BLaER1 treated with 17β-estradiol and CSF1 and Interleukin-3, amounts not matched to agents 10 nM and 100 nM (cell line): ENCODE data around the gene ATAD2B.

Experiments used
- H3K27ac ChIP-seq, 11 experiments: shearing (Covaris generic); formaldehyde crosslinking; 2 replicates each; pipeline ENCODE4 v1.8.1; 2022
- H3K27me3 ChIP-seq, 11 experiments: shearing (Covaris generic); formaldehyde crosslinking; 2 replicates each; pipeline ENCODE4 v1.8.1; 2022
- H3K36me3 ChIP-seq, 11 experiments: shearing (Covaris generic); formaldehyde crosslinking; 2 replicates each; pipeline ENCODE4 v1.8.1; 2022
- H3K4me1 ChIP-seq, 10 experiments: shearing (Covaris generic); formaldehyde crosslinking; 2 replicates each; pipeline ENCODE4 v1.8.1; 2022
- H3K4me2 ChIP-seq, 11 experiments: shearing (Covaris generic); formaldehyde crosslinking; 2 replicates each; pipeline ENCODE4 v1.8.1; 2022
- H3K4me3 ChIP-seq, 10 experiments: shearing (Covaris generic); formaldehyde crosslinking; 2 replicates each; pipeline ENCODE4 v1.8.1; 2022
- H3K9ac ChIP-seq, 11 experiments: shearing (Covaris generic); formaldehyde crosslinking; 2 replicates each; pipeline ENCODE4 v1.8.1; 2022
- H3K9me3 ChIP-seq, 11 experiments: shearing (Covaris generic); formaldehyde crosslinking; replicated peaks in 1 of 11; 2 replicates each; pipeline ENCODE4 v1.8.1; 2022
- H4K20me1 ChIP-seq, 11 experiments: shearing (Covaris generic); formaldehyde crosslinking; 2 replicates each; pipeline ENCODE4 v1.8.1; 2022
- Cebpa-rat ChIP-seq, 11 experiments: shearing (Covaris generic); IDR thresholded peaks; 2 replicates each; pipeline ENCODE4 v1.8.1; 2022

The ATAD2B gene

DNA sequence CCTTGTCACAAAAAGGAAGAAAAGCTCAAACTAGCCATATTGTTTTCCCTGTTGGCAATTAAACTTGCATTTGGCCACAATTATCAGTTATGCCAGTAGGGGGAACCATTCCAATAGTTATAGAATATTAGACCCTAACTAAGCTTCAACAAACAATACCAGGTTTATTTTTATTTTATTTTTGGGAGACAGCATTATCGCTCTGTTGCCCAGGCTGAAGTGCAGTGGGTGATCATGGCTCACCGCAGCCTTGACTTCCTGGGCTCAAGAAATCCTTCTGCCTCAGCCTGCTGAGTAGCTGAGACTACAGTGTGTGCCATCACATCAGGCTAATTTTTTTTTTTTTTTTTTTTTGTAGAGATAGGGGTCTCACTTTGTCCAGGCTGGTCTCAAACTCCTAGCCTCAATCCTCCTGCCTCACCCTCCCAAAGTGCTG is 102.1 kb downstream of the ATAD2B start:
- Histone ChIP-seq H4K20me1 (peaks cover 0 to 3% (median 0%) of the 10 kb centered on the region in 11 experiments; a peak in 1 of 22 replicates), H3K4me1 (peaks cover 3 to 29% (median 8%) of the 10 kb centered on the region in 10 experiments; a peak in 15 of 20 replicates), H3K4me3 (no peak overlapping the region), H3K4me2 (peak overlapping the region in 2 of 11 experiments; percentile 18 to 31; a peak in 2 of 22 replicates), H3K9ac (peak overlapping the region in 1 of 11 experiments; percentile 11; a peak in 2 of 22 replicates), H3K27me3 (no peaks in the 10 kb centered on the region), H3K9me3 (no peaks in the 10 kb centered on the region), H3K27ac (no peak overlapping the region), H3K36me3 (peaks cover 30 to 61% (median 42%) of the 10 kb centered on the region in 11 experiments)
- no peak for TF ChIP-seq Cebpa-rat (IDR thresholded peaks at IDR 0.05)

DNA sequence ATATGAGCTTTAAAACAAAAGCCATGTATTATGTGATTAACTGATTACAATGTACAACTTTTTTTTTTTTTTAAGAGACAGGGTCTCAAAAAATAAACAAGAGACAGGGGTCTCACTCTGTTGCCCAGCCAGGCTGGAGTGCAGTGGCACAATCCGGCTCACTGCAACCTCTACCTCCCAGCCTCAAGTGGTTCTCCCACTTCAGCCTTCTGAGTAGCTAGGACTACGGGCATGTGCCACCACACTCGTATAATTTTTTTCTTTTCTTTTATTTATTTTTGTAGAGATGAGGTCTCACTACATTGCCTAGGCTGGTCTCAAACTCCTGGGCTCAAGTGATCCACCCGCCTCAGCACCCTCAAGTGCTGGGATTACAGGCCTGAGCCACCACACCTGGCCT is 103.1 kb downstream of the ATAD2B start:
- TF ChIP-seq Cebpa-rat (IDR thresholded peaks at IDR 0.05): no peak
- Histone ChIP-seq H3K4me1 (peaks cover 3 to 29% (median 8%) of the 10 kb centered on the region in 10 experiments; a peak in 15 of 20 replicates), H3K27me3 (no peaks in the 10 kb centered on the region), H3K36me3 (peaks cover 29 to 63% (median 42%) of the 10 kb centered on the region in 11 experiments), H3K4me3 (no peak overlapping the region), H4K20me1 (peaks cover 0 to 3% (median 0%) of the 10 kb centered on the region in 11 experiments; a peak in 1 of 22 replicates), H3K27ac (no peak overlapping the region), H3K4me2 (no peak overlapping the region), H3K9ac (no peak overlapping the region), H3K9me3 (no peaks in the 10 kb centered on the region)

DNA sequence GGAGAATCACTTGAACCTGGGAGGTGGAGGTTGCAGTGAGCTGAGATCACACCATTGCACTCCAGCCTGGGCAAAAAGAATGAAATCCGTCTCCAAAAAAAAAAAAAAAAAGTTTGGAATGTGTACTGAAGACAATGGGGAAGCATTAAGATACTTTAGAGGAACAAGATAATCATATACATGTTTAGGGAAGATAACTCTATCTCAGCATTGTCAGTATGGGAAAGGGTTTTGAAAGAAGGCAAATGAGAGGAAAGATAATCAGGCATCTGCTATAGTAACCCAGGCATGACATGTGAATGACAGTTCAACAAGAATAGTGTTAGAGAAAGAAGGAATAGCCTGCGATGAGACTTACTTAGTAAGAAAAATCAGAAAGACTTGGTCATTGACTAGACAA is 112.0 kb downstream of the ATAD2B start:
- H3K36me3 ChIP-seq: peaks cover 23 to 78% (median 45%) of the 10 kb centered on the region in 11 experiments
- no peak for TF ChIP-seq Cebpa-rat (IDR thresholded peaks at IDR 0.05)
- H3K27me3 ChIP-seq: no peaks in the 10 kb centered on the region
- peaks cover 0 to 6% (median 0%) of the 10 kb centered on the region in 11 experiments; a peak in 2 of 22 replicates for H4K20me1 ChIP-seq
- no peaks in the 10 kb centered on the region for H3K9me3 ChIP-seq
- no peak overlapping the region for H3K27ac ChIP-seq
- H3K4me2 ChIP-seq: no peak overlapping the region
- no peak overlapping the region for H3K4me3 ChIP-seq
- H3K4me1 ChIP-seq: peaks cover 0 to 6% (median 0%) of the 10 kb centered on the region in 10 experiments; a peak in 2 of 20 replicates
- no peak overlapping the region for H3K9ac ChIP-seq

DNA sequence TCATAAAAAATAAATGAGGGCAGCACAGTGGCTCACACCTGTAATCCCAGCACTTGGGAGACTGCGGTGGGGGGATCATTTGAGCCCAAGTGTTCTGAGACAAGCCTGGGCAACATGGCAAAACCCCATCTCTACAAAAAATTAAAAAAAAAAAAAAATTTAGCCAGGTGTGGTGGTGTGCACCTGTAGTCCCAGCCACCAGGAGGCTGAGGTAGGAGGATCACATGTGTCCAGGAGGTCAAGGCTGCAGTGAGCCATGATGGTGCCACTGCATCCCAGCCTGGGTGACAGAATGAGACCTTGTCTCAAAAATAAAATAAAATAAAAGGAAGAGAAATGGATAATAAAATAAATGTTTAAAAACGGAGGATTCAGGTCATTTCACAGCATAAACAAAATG is 113.5 kb downstream of the ATAD2B start:
- H3K36me3 ChIP-seq: peaks cover 35 to 79% (median 55%) of the 10 kb centered on the region in 11 experiments
- no peak overlapping the region for H3K9ac ChIP-seq
- H3K9me3 ChIP-seq: no peaks in the 10 kb centered on the region
- no peak for TF ChIP-seq Cebpa-rat (IDR thresholded peaks at IDR 0.05)
- no peaks in the 10 kb centered on the region for H3K27me3 ChIP-seq
- H3K4me3 ChIP-seq: no peak overlapping the region
- peaks cover 0 to 6% (median 0%) of the 10 kb centered on the region in 11 experiments; a peak in 2 of 22 replicates for H4K20me1 ChIP-seq
- peaks cover 0 to 6% (median 0%) of the 10 kb centered on the region in 10 experiments; a peak in 2 of 20 replicates for H3K4me1 ChIP-seq
- H3K27ac ChIP-seq: no peak overlapping the region
- H3K4me2 ChIP-seq: no peak overlapping the region

DNA sequence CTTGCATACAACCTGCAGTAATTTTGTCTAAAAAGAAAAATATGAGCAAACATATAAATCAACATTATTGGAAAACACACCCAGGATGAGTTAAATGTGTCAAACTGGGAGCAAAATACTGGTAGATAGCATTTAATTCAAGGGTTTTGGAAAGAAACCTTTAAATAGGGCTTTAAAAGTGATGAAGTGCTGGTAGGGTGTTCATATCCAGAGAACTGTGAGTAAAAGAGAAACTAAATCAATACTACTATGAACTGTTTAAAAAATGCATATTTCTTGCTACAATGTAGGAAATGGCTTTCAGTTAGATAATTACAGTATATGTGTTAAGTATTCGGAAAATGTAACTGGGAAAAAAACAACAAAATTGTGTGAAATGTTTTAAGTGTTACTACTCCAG is 117.8 kb downstream of the ATAD2B start:
- Histone ChIP-seq H4K20me1 (no peaks in the 10 kb centered on the region), H3K4me2 (no peak overlapping the region), H3K9ac (no peak overlapping the region), H3K4me3 (no peak overlapping the region), H3K36me3 (peaks cover 30 to 81% (median 45%) of the 10 kb centered on the region in 11 experiments), H3K9me3 (no peaks in the 10 kb centered on the region), H3K27me3 (no peaks in the 10 kb centered on the region), H3K27ac (no peak overlapping the region), H3K4me1 (no peaks in the 10 kb centered on the region)
- no peak for TF ChIP-seq Cebpa-rat (IDR thresholded peaks at IDR 0.05)

DNA sequence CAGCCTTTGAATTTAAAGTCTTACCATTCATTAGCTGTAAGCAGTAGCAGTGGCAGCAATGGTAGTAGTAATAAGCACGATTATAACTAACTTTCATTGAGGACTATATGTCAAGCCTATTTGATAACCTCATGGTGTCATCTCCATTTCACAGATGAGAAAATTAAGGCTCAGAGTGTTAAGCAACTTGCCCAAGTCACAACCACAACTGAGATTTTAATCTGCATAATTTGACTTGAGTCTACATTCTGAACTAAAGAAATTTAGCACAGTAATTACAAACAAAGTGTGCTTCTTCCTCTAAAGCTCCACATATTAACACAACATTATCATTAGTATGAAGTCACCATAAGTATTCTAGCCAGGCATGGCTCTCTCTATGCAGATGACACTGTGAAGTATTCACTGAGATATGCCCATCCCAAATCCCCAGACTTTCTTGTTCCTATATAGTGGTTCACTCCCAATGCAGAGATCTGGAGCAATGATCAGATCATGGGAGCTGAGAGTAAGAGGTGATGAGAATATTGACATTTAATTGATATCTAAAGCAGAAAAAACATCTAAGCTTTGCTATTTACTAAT is 120.2 kb downstream of the ATAD2B start:
- Histone ChIP-seq H3K9me3 (no peaks in the 10 kb centered on the region), H3K4me1 (no peaks in the 10 kb centered on the region), H3K27ac (no peak overlapping the region), H3K36me3 (peaks cover 36 to 76% (median 42%) of the 10 kb centered on the region in 11 experiments), H3K4me3 (no peak overlapping the region), H3K9ac (no peak overlapping the region), H3K4me2 (no peak overlapping the region), H4K20me1 (no peaks in the 10 kb centered on the region), H3K27me3 (no peaks in the 10 kb centered on the region)
- TF ChIP-seq Cebpa-rat (IDR thresholded peaks at IDR 0.05): no peak

DNA sequence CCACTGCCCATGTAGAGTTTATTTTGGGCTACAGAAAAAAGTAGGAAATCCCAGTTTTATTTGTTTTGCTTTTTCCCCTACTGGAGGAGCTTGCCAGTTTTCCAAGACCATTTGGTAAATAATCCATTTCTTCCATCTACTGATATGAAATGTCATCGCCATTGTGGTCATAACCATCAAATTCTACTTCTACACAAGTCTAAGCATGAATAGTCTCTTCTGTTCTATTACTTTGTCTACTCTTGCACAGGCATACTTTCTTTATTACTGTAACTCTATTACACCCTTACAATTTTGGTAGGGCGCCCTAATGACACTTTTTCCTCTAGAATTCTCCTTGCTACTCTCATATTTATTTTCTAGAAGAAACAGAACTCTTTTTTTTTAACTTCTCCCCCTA is 120.7 kb downstream of the ATAD2B start:
- H3K4me2 ChIP-seq: no peak overlapping the region
- no peak overlapping the region for H3K9ac ChIP-seq
- H4K20me1 ChIP-seq: no peaks in the 10 kb centered on the region
- no peaks in the 10 kb centered on the region for H3K4me1 ChIP-seq
- TF ChIP-seq Cebpa-rat (IDR thresholded peaks at IDR 0.05): no peak
- no peaks in the 10 kb centered on the region for H3K27me3 ChIP-seq
- no peak overlapping the region for H3K27ac ChIP-seq
- no peak overlapping the region for H3K4me3 ChIP-seq
- H3K36me3 ChIP-seq: peaks cover 36 to 77% (median 40%) of the 10 kb centered on the region in 11 experiments
- H3K9me3 ChIP-seq: no peaks in the 10 kb centered on the region

DNA sequence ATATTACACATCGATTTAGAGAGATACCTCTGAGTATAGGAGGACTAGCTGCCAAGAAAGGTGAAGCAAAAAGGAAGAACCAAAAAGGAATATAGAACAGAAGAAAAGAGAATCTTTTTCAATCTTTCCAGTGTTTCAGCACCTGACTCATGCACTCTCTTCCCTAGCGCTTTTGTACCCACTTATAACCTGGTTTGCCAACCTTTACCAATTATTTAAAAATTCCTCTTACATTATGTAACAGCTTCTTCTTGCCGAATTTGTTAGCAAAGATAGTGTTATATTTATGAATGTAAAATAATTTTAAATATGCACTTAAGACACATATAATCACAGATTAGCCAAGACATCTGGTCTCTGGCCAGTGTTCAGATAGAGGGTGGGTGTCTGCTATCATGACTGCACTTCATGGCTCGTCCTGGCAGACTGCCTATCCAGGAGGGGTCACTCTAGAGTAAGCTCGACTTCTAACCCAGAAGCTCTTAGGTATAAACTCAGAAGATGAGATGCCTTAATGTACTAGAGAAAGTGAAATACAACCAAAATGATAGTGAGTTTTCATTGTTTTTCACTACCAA is 122.9 kb downstream of the ATAD2B start:
- Histone ChIP-seq H4K20me1 (no peaks in the 10 kb centered on the region), H3K36me3 (peaks cover 24 to 72% (median 31%) of the 10 kb centered on the region in 11 experiments; a peak in 20 of 22 replicates), H3K4me2 (no peak overlapping the region), H3K9me3 (no peaks in the 10 kb centered on the region), H3K27ac (no peak overlapping the region), H3K4me1 (no peaks in the 10 kb centered on the region), H3K27me3 (no peaks in the 10 kb centered on the region), H3K9ac (no peak overlapping the region), H3K4me3 (no peak overlapping the region)
- no peak for TF ChIP-seq Cebpa-rat (IDR thresholded peaks at IDR 0.05)

DNA sequence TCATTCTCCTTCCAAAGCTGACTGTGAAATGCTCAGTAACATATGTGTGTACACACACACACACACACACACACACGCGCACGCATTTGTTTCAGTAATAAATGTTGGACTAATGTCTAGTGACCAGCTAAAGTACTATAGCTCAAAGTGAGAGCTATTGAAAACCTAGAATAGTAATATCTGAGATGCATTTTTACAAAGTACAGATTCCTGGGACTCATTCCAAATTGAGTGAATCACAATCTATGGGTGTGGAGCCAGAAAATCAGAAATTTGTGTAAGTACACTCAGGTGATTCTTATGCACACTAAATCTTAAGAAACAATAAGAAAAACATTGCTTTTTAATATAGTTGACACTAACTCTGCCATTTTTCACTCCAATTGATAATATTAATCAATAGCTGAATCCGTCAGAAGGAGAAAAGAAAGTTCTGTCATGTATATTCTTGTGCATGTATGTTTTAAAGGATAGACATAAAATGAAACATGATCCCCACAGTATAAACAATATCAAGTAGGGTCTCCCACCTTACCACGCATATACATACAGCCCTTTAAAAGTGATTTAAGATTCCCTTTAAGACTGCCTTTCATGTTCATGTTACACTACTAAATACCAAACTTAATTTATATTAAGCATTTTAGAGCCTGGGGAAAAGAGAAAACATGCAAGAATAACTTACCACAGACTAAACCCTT is 123.5 kb downstream of the ATAD2B start:
- no peaks in the 10 kb centered on the region for H3K4me1 ChIP-seq
- H4K20me1 ChIP-seq: no peaks in the 10 kb centered on the region
- H3K27ac ChIP-seq: no peak overlapping the region
- H3K4me3 ChIP-seq: no peak overlapping the region
- no peak overlapping the region for H3K4me2 ChIP-seq
- H3K36me3 ChIP-seq: peaks cover 19 to 72% (median 33%) of the 10 kb centered on the region in 11 experiments; a peak in 20 of 22 replicates
- H3K9ac ChIP-seq: no peak overlapping the region
- H3K9me3 ChIP-seq: no peaks in the 10 kb centered on the region
- TF ChIP-seq Cebpa-rat (IDR thresholded peaks at IDR 0.05): no peak
- no peaks in the 10 kb centered on the region for H3K27me3 ChIP-seq
